Left renal pelvis (tissue), 4 donors: Measurements from ENCODE around the gene C14orf93. TPM values are rescaled to one million over a fixed set of nuclear protein-coding genes. Genes with fewer than 3 reads are reported as not detected.
"Not testable (repeated sequence)": the region's sequence is repeated elsewhere in the genome, so short reads cannot be mapped to it uniquely, and the experiment has no call there.

Experiments used
- DNase-seq, 4 donors: peaks; one replicate each; pipeline ENCODE4 v3.0.0-alpha.2; 2013; ENCODE audit warnings: low read depth in 4 of 4, low spot score in 3 of 4
- polyA plus RNA-seq, 4 donors: library from polyadenylated mRNA; unstranded; fragments of 120-200 nt; gene quantifications; one replicate each; pipeline ENCODE4 v1.2.1, GENCODE V29; 2013; ENCODE audit not compliant: insufficient read length in 4 of 4

Gene C14orf93
- polyA plus RNA-seq, 4 donors = 13.7 to 26.8 (median 19.1) TPM

GRCh38 chr14:23021889-23022442, 12.0 kb upstream of the C14orf93 start:
- no peak for DNase-seq

- no peak for DNase-seq
Observed at GRCh38 chr14:23021434-23021833, 11.5 kb upstream of the C14orf93 start.

GRCh38 chr14:23020143-23021128, 10.5 kb upstream of the C14orf93 start:
- no peak for DNase-seq

GRCh38 chr14:23018107-23018506, 8.2 kb upstream of the C14orf93 start:
- DNase-seq = no peak

- DNase-seq = no peak
Observed at GRCh38 chr14:23017091-23017490, 7.1 kb upstream of the C14orf93 start.

- no peak for DNase-seq
Observed at GRCh38 chr14:23015618-23016017, 5.7 kb upstream of the C14orf93 start.

GRCh38 chr14:23013749-23014054, 3.8 kb upstream of the C14orf93 start:
- not testable (repeated sequence) for DNase-seq

- DNase-seq = no peak
Observed at GRCh38 chr14:23013054-23013748, 3.3 kb upstream of the C14orf93 start.

GRCh38 chr14:23009483-23009938, 432 bp downstream of the C14orf93 start:
- no peak for DNase-seq

- DNase-seq = no peak
Observed at GRCh38 chr14:23008831-23009230, 1.1 kb downstream of the C14orf93 start.

GRCh38 chr14:23006544-23007419, 3.2 kb downstream of the C14orf93 start:
- peak; percentile 95 to 98 (median 96) for DNase-seq

- DNase-seq = no peak
Observed at GRCh38 chr14:23006188-23006534, 3.8 kb downstream of the C14orf93 start.

GRCh38 chr14:23005451-23006187, 4.3 kb downstream of the C14orf93 start:
- no peak for DNase-seq

GRCh38 chr14:23004274-23004673, 5.7 kb downstream of the C14orf93 start:
- DNase-seq = not testable (repeated sequence)

- no peak for DNase-seq
Observed at GRCh38 chr14:23002592-23002991, 7.4 kb downstream of the C14orf93 start.

- no peak for DNase-seq
Observed at GRCh38 chr14:23000860-23001259, 9.1 kb downstream of the C14orf93 start.

- no peak for DNase-seq
Observed at GRCh38 chr14:22998329-22999012, 11.5 kb downstream of the C14orf93 start.

GRCh38 chr14:22997676-22998323, 12.1 kb downstream of the C14orf93 start:
- DNase-seq = no peak
